ENCODE results near the gene LRRIQ4.
A peak's percentile ranks its signal among the peaks of the same experiment; 100 is the strongest.

- TF ChIP-seq, protein P1, sequence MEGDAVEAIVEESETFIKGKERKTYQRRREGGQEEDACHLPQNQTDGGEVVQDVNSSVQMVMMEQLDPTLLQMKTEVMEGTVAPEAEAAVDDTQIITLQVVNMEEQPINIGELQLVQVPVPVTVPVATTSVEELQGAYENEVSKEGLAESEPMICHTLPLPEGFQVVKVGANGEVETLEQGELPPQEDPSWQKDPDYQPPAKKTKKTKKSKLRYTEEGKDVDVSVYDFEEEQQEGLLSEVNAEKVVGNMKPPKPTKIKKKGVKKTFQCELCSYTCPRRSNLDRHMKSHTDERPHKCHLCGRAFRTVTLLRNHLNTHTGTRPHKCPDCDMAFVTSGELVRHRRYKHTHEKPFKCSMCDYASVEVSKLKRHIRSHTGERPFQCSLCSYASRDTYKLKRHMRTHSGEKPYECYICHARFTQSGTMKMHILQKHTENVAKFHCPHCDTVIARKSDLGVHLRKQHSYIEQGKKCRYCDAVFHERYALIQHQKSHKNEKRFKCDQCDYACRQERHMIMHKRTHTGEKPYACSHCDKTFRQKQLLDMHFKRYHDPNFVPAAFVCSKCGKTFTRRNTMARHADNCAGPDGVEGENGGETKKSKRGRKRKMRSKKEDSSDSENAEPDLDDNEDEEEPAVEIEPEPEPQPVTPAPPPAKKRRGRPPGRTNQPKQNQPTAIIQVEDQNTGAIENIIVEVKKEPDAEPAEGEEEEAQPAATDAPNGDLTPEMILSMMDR (conservative IDR thresholded peaks at IDR 0.05; ENCODE audit: low read length), result peak; percentile 97
- TF ChIP-seq EZH2phosphoT487 (IDR thresholded peaks at IDR 0.05; ENCODE audit: borderline replicate concordance), result no peak
Measured at GRCh38 chr3:169863458-169863899, 50.8 kb downstream of the LRRIQ4 start.

Measured in Loucy (cell line).